H9 (cell line): ENCODE results near the gene ERC1. TPM values are rescaled to one million over a fixed set of nuclear protein-coding genes. Genes with fewer than 3 reads are reported as not detected.

ENCODE experiments used
- DNase-seq: peaks from one replicate; pipeline ENCODE4 v3.0.0-alpha.2; 2017
- H2AFZ ChIP-seq: one replicate; pipeline ENCODE4 v1.6.1; 2013; ENCODE audit warnings: mild to moderate bottlenecking, low read length, control low read depth, moderate library complexity
- H2AK5ac ChIP-seq: 2 replicates; pipeline ENCODE4 v1.6.1; 2013; ENCODE audit warnings: low read length, control low read depth, mixed read lengths; ENCODE audit not compliant: insufficient read length
- H2BK120ac ChIP-seq: one replicate; pipeline ENCODE4 v1.6.1; 2013; ENCODE audit warnings: low read depth, mild to moderate bottlenecking, low read length, control low read depth, inconsistent platforms; ENCODE audit not compliant: poor library complexity, severe bottlenecking
- H2BK12ac ChIP-seq: 2 replicates; pipeline ENCODE4 v1.6.1; 2013; ENCODE audit warnings: low read length, control low read depth, mixed read lengths, low read depth; ENCODE audit not compliant: insufficient read length
- H2BK15ac ChIP-seq: 2 replicates; pipeline ENCODE4 v1.6.1; 2013; ENCODE audit warnings: low read depth, low read length, control low read depth
- H2BK20ac ChIP-seq: one replicate; pipeline ENCODE4 v1.6.1; 2013; ENCODE audit warnings: low read depth, mild to moderate bottlenecking, low read length, control low read depth, inconsistent platforms; ENCODE audit not compliant: poor library complexity, severe bottlenecking
- H2BK5ac ChIP-seq: 2 replicates; pipeline ENCODE4 v1.6.1; 2013; ENCODE audit warnings: low read length, control low read depth, mixed read lengths; ENCODE audit not compliant: insufficient read length
- H3K14ac ChIP-seq: 2 replicates; pipeline ENCODE4 v1.6.1; 2013; ENCODE audit warnings: low read length, control low read depth; ENCODE audit not compliant: insufficient read depth
- H3K18ac ChIP-seq: 2 replicates; pipeline ENCODE4 v1.6.1; 2013; ENCODE audit warnings: low read depth, mild to moderate bottlenecking, mixed read lengths, low read length, control low read depth; ENCODE audit not compliant: insufficient read length
- H3K23ac ChIP-seq: 2 replicates; pipeline ENCODE4 v1.6.1; 2013; ENCODE audit warnings: low read length, control low read depth, mixed read lengths, low read depth; ENCODE audit not compliant: insufficient read length
- H3K23me2 ChIP-seq: 2 replicates; pipeline ENCODE4 v1.6.1; 2013; ENCODE audit warnings: low read depth, mild to moderate bottlenecking, mixed read lengths, low read length, control low read depth; ENCODE audit not compliant: insufficient read length, poor library complexity, severe bottlenecking
- H3K27ac ChIP-seq: 2 replicates; pipeline ENCODE4 v1.5.1; 2013; ENCODE audit warnings: low read length, control low read depth, mixed read lengths, low read depth; ENCODE audit not compliant: insufficient read length
- H3K27me3 ChIP-seq: 2 replicates; pipeline ENCODE4 v1.6.1; 2013; ENCODE audit warnings: low read length, control low read depth, inconsistent platforms; ENCODE audit not compliant: insufficient read depth
- H3K4ac ChIP-seq: 2 replicates; pipeline ENCODE4 v1.6.1; 2013; ENCODE audit warnings: low read depth, mild to moderate bottlenecking, control low read depth, inconsistent platforms, low read length, moderate library complexity
- H3K4me1 ChIP-seq: 2 replicates; pipeline ENCODE4 v1.6.1; 2013; ENCODE audit warnings: low read length, control low read depth, inconsistent platforms; ENCODE audit not compliant: insufficient read depth
- H3K4me2 ChIP-seq: 2 replicates; pipeline ENCODE4 v1.6.1; 2013; ENCODE audit warnings: low read length, control low read depth, mixed read lengths; ENCODE audit not compliant: insufficient read length, insufficient read depth
- H3K56ac ChIP-seq: 2 replicates; pipeline ENCODE4 v1.6.1; 2013; ENCODE audit warnings: low read depth, mild to moderate bottlenecking, mixed read lengths, low read length, control low read depth; ENCODE audit not compliant: insufficient read length
- H3K79me1 ChIP-seq: 2 replicates; pipeline ENCODE4 v1.6.1; 2013; ENCODE audit warnings: low read depth, mild to moderate bottlenecking, moderate library complexity, low read length, control low read depth, inconsistent platforms; ENCODE audit not compliant: insufficient read depth, poor library complexity, severe bottlenecking
- H3K79me2 ChIP-seq: 2 replicates; pipeline ENCODE4 v1.6.1; 2013; ENCODE audit warnings: low read length, control low read depth, inconsistent platforms; ENCODE audit not compliant: insufficient read depth
- H3K9ac ChIP-seq: 2 replicates; pipeline ENCODE4 v1.6.1; 2013; ENCODE audit warnings: low read length, control low read depth, mixed read lengths; ENCODE audit not compliant: insufficient read length; ENCODE audit errors: extremely low read depth
- H3K9me3 ChIP-seq: one replicate; pipeline ENCODE4 v1.6.1; 2013; ENCODE audit warnings: low read depth, low read length, inconsistent platforms; ENCODE audit not compliant: control insufficient read depth
- H3T11ph ChIP-seq: one replicate; pipeline ENCODE4 v1.6.1; 2013; ENCODE audit warnings: mild to moderate bottlenecking, low read length, control low read depth, inconsistent platforms
- H4K20me1 ChIP-seq: one replicate; pipeline ENCODE4 v1.6.1; 2013; ENCODE audit not compliant: control insufficient read depth, insufficient read length, insufficient read depth
- H4K5ac ChIP-seq: 2 replicates; pipeline ENCODE4 v1.6.1; 2013; ENCODE audit warnings: low read depth, mild to moderate bottlenecking, mixed read lengths, low read length, control low read depth; ENCODE audit not compliant: insufficient read length
- H4K8ac ChIP-seq: replicated peaks from 2 replicates; pipeline ENCODE4 v1.6.1; 2013; ENCODE audit warnings: low read length, control low read depth, mixed read lengths, low read depth; ENCODE audit not compliant: insufficient read length
- H4K91ac ChIP-seq: 2 replicates; pipeline ENCODE4 v1.6.1; 2013; ENCODE audit warnings: low read depth, mild to moderate bottlenecking, moderate library complexity, mixed read lengths, low read length, control low read depth; ENCODE audit not compliant: insufficient read length
- H3K27ac Mint-ChIP-seq, 3 experiments: 2 replicates in 2 of 3; 3 replicates in 1 of 3; pipeline ENCODE4 v1.8.0; 2020 to 2021; ENCODE audit warnings: mixed read lengths in 3 of 3, mild to moderate bottlenecking in 1 of 3, moderate library complexity in 1 of 3
- H3K27me3 Mint-ChIP-seq: 2 replicates; pipeline ENCODE4 v1.8.0; 2021; ENCODE audit warnings: low read depth, mild to moderate bottlenecking, moderate library complexity, mixed read lengths
- H3K36me3 Mint-ChIP-seq, 3 experiments: 2 replicates in 2 of 3; 3 replicates in 1 of 3; pipeline ENCODE4 v1.8.0; 2020 to 2021; ENCODE audit warnings: low read depth in 3 of 3, mixed read lengths in 3 of 3; ENCODE audit not compliant: insufficient read depth in 1 of 3
- H3K4me1 Mint-ChIP-seq, 2 experiments: 2 replicates each; pipeline ENCODE4 v1.8.0; 2020; ENCODE audit warnings: mixed read lengths in 2 of 2
- H3K4me3 Mint-ChIP-seq, 2 experiments: 2 replicates in 1 of 2; 3 replicates in 1 of 2; pipeline ENCODE4 v1.8.0; 2020 to 2021; ENCODE audit warnings: mild to moderate bottlenecking in 2 of 2, mixed read lengths in 2 of 2, moderate library complexity in 1 of 2
- H3K9me3 Mint-ChIP-seq, 2 experiments: 2 replicates in 1 of 2; 3 replicates in 1 of 2; pipeline ENCODE4 v1.8.0; 2020; ENCODE audit warnings: mild to moderate bottlenecking in 2 of 2, mixed read lengths in 2 of 2, moderate library complexity in 1 of 2
- WGBS: extraction: QIAGEN DNeasy Blood & Tissue Kit; methylation state at CpG from one replicate; pipeline ENCODE4 v1.1.7; 2013; ENCODE audit warnings: missing lambda C conversion rate, low lambda C conversion rate, mixed read lengths; ENCODE audit not compliant: insufficient read length; ENCODE audit errors: extremely low coverage; 5-methylcytosine and 5-hydroxymethylcytosine counted together
- total RNA-seq: library from RNA; stranded (reverse); gene quantifications from 2 replicates; pipeline ENCODE4 v1.2.1, GENCODE V29; 2021
- TF ChIP-seq, protein P1 (sequence below): fragments of 200-600 bp; sonication (generic); conservative IDR thresholded peaks from 3 replicates; pipeline ENCODE4 v1.8.0; 2021; ENCODE audit warnings: antibody characterized with exemption, mild to moderate bottlenecking

Gene ERC1
- total RNA-seq, 1 experiment from 2014 or later: 51.2 TPM

GRCh38 chr12:1311145-1311544 lies 320.1 kb downstream of the ERC1 start:
- H4K8ac ChIP-seq: no peak overlapping the region
- H3K79me1 ChIP-seq: no peaks in the 10 kb centered on the region
- no peak overlapping the region for H4K91ac ChIP-seq
- H3K27ac ChIP-seq: no peak overlapping the region
- H3K18ac ChIP-seq: no peak overlapping the region
- Mint-ChIP-seq H3K27ac (no peak overlapping the region), H3K36me3 (peaks cover 0 to 17% (median 2%) of the 10 kb centered on the region in 3 experiments; a peak in 5 of 7 replicates), H3K4me3 (no peak overlapping the region), H3K9me3 (no peaks in the 10 kb centered on the region), H3K4me1 (no peaks in the 10 kb centered on the region), H3K27me3 (no peaks in the 10 kb centered on the region)
- no peak overlapping the region for H2AK5ac ChIP-seq
- no peak overlapping the region for H2BK120ac ChIP-seq
- no peak overlapping the region for H2BK12ac ChIP-seq
- no peak overlapping the region for H3K56ac ChIP-seq
- no peak for DNase-seq
- H3K4me1 ChIP-seq: no peaks in the 10 kb centered on the region
- no peak overlapping the region for H2BK15ac ChIP-seq
- no peak overlapping the region for H2AFZ ChIP-seq
- H3K4ac ChIP-seq: no peak overlapping the region
- no peak overlapping the region for H3T11ph ChIP-seq
- no peak overlapping the region for H3K9ac ChIP-seq
- no peaks in the 10 kb centered on the region for H3K27me3 ChIP-seq
- no peak overlapping the region for H2BK20ac ChIP-seq
- WGBS: no CpG with 5 or more reads among the region's 1 CpG
- H3K9me3 ChIP-seq: no peaks in the 10 kb centered on the region
- H2BK5ac ChIP-seq: no peak overlapping the region
- H3K79me2 ChIP-seq: no peaks in the 10 kb centered on the region
- H4K5ac ChIP-seq: no peak overlapping the region
- no peak overlapping the region for H3K14ac ChIP-seq
- no peaks in the 10 kb centered on the region for H3K23me2 ChIP-seq
- TF ChIP-seq, protein P1, sequence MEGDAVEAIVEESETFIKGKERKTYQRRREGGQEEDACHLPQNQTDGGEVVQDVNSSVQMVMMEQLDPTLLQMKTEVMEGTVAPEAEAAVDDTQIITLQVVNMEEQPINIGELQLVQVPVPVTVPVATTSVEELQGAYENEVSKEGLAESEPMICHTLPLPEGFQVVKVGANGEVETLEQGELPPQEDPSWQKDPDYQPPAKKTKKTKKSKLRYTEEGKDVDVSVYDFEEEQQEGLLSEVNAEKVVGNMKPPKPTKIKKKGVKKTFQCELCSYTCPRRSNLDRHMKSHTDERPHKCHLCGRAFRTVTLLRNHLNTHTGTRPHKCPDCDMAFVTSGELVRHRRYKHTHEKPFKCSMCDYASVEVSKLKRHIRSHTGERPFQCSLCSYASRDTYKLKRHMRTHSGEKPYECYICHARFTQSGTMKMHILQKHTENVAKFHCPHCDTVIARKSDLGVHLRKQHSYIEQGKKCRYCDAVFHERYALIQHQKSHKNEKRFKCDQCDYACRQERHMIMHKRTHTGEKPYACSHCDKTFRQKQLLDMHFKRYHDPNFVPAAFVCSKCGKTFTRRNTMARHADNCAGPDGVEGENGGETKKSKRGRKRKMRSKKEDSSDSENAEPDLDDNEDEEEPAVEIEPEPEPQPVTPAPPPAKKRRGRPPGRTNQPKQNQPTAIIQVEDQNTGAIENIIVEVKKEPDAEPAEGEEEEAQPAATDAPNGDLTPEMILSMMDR: no peak
- no peak overlapping the region for H3K23ac ChIP-seq
- H4K20me1 ChIP-seq: no peaks in the 10 kb centered on the region
- no peak overlapping the region for H3K4me2 ChIP-seq
